Activated CD8-positive, alpha-beta memory T cell treated with anti-CD3 and anti-CD28 coated beads for 1 hour (primary cell): ENCODE data around the gene D2HGDH.
"Not testable (repeated sequence)": the region's sequence is repeated elsewhere in the genome, so short reads cannot be mapped to it uniquely, and the experiment has no call there.

ENCODE experiments used
- DNase-seq, 2 donors: peaks; one replicate each; pipeline ENCODE4 v3.0.0-alpha.2; 2020; ENCODE audit warnings: low read depth in 1 of 2; ENCODE audit errors: extremely low read depth in 1 of 2

Gene D2HGDH

GRCh38 chr2:241748468-241749256 lies 14.2 kb downstream of the D2HGDH start:
- no peak for DNase-seq

- DNase-seq = no peak
These were observed 15.8 kb downstream of the D2HGDH start for GRCh38 chr2:241750076-241750840.

GRCh38 chr2:241751152-241751551 lies 16.7 kb downstream of the D2HGDH start:
- no peak for DNase-seq

- no peak for DNase-seq
These were observed 17.3 kb downstream of the D2HGDH start for GRCh38 chr2:241751776-241752175.

GRCh38 chr2:241752253-241752652 lies 17.8 kb downstream of the D2HGDH start:
- DNase-seq = no peak

GRCh38 chr2:241752689-241753276 lies 18.4 kb downstream of the D2HGDH start:
- DNase-seq = no peak

GRCh38 chr2:241753493-241753892 lies 19.1 kb downstream of the D2HGDH start:
- no peak for DNase-seq

GRCh38 chr2:241754042-241754441 lies 19.6 kb downstream of the D2HGDH start:
- no peak for DNase-seq

- DNase-seq = no peak
These were observed 20.7 kb downstream of the D2HGDH start for GRCh38 chr2:241755166-241755565.

- DNase-seq = no peak
These were observed 21.3 kb downstream of the D2HGDH start for GRCh38 chr2:241755777-241756176.

- no peak for DNase-seq
These were observed 24.8 kb downstream of the D2HGDH start for GRCh38 chr2:241759067-241759807.

- DNase-seq = not testable (repeated sequence)
These were observed 25.5 kb downstream of the D2HGDH start for GRCh38 chr2:241759893-241760292.

- no peak for DNase-seq
These were observed 25.9 kb downstream of the D2HGDH start for GRCh38 chr2:241760301-241760771.

- no peak for DNase-seq
These were observed 28.0 kb downstream of the D2HGDH start for GRCh38 chr2:241762321-241762932.

GRCh38 chr2:241762933-241763369 lies 28.5 kb downstream of the D2HGDH start:
- DNase-seq = peak; percentile 30 to 32

- no peak for DNase-seq
These were observed 29.3 kb downstream of the D2HGDH start for GRCh38 chr2:241763551-241764274.

GRCh38 chr2:241764275-241765241 lies 30.1 kb downstream of the D2HGDH start:
- no peak for DNase-seq

GRCh38 chr2:241767464-241768250 lies 33.2 kb downstream of the D2HGDH start:
- no peak for DNase-seq
